RWPE1 (cell line): ENCODE measurements around the gene DNAJC12.

ENCODE experiments used
- CTCF ChIA-PET: fragments of 350-600 bp; sonication (Branson Sonifier 250); formaldehyde crosslinking; extraction: SDS; loops from one replicate; lab custom pipeline; 2021; lab: Yijun Ruan, JAX
- POLR2A ChIA-PET: fragments of 400-600 bp; formaldehyde crosslinking; extraction: SDS; loops from one replicate; lab custom pipeline; 2020; ENCODE audit warnings: antibody characterized with exemption; ENCODE audit not compliant: low non-redundant PET; lab: Yijun Ruan, JAX
- DNase-seq: peaks from one replicate; pipeline ENCODE4 v3.0.0; 2012; ENCODE audit warnings: low spot score
- H3K27ac ChIP-seq: fragments of 450-650 bp; 2 replicates; pipeline ENCODE4 v1.5.1; 2017
- TF ChIP-seq, protein P1 (sequence below): fragments of 450-650 bp; conservative IDR thresholded peaks from 2 replicates; pipeline ENCODE4 v1.5.1; 2017; ENCODE audit warnings: low read depth, mild to moderate bottlenecking

Gene DNAJC12

GRCh38 chr10:67827811-67828210, 10.2 kb downstream of the DNAJC12 start:
- no peak overlapping the region for H3K27ac ChIP-seq
- POLR2A ChIA-PET = no interaction called here
- CTCF ChIA-PET = no interaction called here
- TF ChIP-seq, protein P1, sequence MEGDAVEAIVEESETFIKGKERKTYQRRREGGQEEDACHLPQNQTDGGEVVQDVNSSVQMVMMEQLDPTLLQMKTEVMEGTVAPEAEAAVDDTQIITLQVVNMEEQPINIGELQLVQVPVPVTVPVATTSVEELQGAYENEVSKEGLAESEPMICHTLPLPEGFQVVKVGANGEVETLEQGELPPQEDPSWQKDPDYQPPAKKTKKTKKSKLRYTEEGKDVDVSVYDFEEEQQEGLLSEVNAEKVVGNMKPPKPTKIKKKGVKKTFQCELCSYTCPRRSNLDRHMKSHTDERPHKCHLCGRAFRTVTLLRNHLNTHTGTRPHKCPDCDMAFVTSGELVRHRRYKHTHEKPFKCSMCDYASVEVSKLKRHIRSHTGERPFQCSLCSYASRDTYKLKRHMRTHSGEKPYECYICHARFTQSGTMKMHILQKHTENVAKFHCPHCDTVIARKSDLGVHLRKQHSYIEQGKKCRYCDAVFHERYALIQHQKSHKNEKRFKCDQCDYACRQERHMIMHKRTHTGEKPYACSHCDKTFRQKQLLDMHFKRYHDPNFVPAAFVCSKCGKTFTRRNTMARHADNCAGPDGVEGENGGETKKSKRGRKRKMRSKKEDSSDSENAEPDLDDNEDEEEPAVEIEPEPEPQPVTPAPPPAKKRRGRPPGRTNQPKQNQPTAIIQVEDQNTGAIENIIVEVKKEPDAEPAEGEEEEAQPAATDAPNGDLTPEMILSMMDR = no peak
- DNase-seq = no peak

- CTCF ChIA-PET = no interaction called here
- TF ChIP-seq, protein P1 = no peak
- H3K27ac ChIP-seq = no peak overlapping the region
- POLR2A ChIA-PET = interaction anchor here (0.6 kb wide), 1 partner anchor 217 kb away, joined by 6 read pairs; no protein-coding TSS in a partner anchor
- peak; percentile 26 for DNase-seq
These were observed 18.2 kb downstream of the DNAJC12 start for GRCh38 chr10:67819768-67820204.

DNA sequence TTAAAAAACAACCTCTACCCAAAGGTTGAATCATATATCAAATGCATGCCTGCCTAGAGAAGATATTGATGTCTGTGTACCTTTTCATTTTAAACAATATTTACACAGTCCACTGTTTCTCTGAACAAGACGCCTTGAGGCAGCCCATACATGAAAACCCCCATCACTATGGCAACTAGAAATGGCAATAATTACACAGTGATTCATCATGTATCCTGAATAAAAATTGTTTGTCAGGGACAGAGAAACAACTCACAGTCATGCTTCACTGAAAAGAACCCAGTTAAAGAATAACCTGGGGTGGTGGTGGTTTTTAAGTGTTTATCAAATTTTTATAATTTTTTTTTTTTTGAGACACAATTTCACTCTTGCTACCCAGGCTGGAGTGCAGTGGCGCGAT, 19.7 kb downstream of the DNAJC12 start:
- TF ChIP-seq, protein P1 = no peak
- CTCF ChIA-PET = interaction anchor here (1.0 kb wide), 1 partner anchor 38 kb away, joined by 3 read pairs; no protein-coding TSS in a partner anchor
- peak overlapping the region; percentile 51 for H3K27ac ChIP-seq
- POLR2A ChIA-PET = no interaction called here
- DNase-seq = peak; percentile 82

- H3K27ac ChIP-seq = no peak overlapping the region
- TF ChIP-seq, protein P1 = no peak
- ChIA-PET CTCF (no interaction called here), POLR2A (no interaction called here)
- no peak for DNase-seq
These were observed 21.3 kb downstream of the DNAJC12 start for GRCh38 chr10:67816719-67817118.

- TF ChIP-seq, protein P1 = no peak
- H3K27ac ChIP-seq = no peak overlapping the region
- peak; percentile 53 for DNase-seq
- POLR2A ChIA-PET = interaction anchor here (0.6 kb wide), 1 partner anchor 890 kb away, joined by 3 read pairs; the partner anchor contains the start of gene LRRTM3
- CTCF ChIA-PET = interaction anchor here (0.5 to 1.2 kb wide), 2 partner anchors 36 to 45 kb away, joined by 3 read pairs; no protein-coding TSS in a partner anchor
These were observed 22.4 kb downstream of the DNAJC12 start for GRCh38 chr10:67815571-67816059.

DNA sequence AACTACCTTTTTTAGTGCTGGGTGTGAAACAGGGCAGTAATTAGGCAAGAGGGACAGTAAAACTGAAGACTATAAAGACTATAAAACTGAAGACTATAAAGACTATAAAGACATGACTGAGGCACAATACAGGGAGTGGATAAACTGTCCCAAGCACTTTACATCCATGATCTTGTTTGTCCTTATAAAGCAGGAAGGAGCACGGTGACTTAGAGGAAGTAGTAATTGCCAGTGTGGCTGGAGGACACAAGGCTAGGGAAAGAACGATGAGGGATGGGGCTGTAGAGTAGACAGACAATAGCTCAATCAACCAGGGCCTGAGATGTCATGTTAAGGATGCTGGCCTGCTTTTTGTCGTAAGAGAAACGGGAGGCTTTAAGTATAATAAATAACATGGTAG, 26.0 kb downstream of the DNAJC12 start:
- ChIA-PET CTCF (no interaction called here), POLR2A (no interaction called here)
- H3K27ac ChIP-seq = no peak overlapping the region
- TF ChIP-seq, protein P1 = no peak
- no peak for DNase-seq
